Forelimb muscle (tissue), 1 donor: ENCODE data around the gene SCN5A. TPM values are rescaled to one million over a fixed set of nuclear protein-coding genes. Genes with fewer than 3 reads are reported as not detected.

ENCODE experiments used
- DNase-seq: peaks from one replicate; pipeline ENCODE4 v3.0.0-alpha.2; 2013; ENCODE audit warnings: low read depth
- polyA plus RNA-seq: library from polyadenylated mRNA; unstranded; fragments of 120-200 nt; gene quantifications from one replicate; pipeline ENCODE4 v1.2.1, GENCODE V29; 2013; ENCODE audit not compliant: insufficient read length

Gene SCN5A
- polyA plus RNA-seq, 1 donor, result 5.9 TPM

DNA sequence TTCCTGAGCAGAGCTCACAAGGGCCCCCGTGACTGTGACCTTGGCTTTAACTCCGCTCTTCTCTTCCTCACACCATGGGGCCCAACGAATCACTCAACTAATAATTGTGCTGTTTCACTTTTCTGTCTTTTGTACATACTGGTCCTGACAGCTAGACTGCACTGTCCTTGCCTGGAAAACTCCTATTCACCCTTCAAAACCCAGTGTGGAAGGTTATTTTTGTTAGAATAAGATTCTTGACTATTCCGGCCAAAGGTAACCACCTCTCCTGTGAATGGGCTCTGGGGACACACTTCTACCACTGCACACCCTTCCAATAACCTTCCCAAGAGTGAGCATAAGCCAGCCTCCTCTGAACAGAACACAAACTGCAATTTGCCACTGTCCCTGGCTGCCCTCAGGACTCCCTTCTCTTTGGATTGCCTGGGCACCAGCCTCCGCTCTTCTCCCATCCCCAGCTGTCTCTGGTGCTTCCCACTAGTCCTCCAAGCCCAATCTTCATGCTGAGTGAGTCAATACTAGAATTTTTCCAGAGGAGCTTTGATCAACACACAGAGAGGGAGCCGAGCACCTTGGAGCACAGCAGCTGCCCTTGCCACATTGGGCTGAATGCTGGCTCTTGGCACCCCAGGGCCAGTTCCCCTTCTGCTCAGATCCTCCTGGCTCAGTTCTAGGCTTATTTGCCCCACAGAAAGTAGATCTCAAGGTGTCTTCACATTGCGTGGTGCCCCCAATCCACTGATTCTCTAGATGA lies 2.1 kb downstream of the SCN5A start:
- DNase-seq, result no peak

- DNase-seq, result no peak
These were observed 2.9 kb downstream of the SCN5A start for GRCh38 chr3:38646630-38647029.

DNA sequence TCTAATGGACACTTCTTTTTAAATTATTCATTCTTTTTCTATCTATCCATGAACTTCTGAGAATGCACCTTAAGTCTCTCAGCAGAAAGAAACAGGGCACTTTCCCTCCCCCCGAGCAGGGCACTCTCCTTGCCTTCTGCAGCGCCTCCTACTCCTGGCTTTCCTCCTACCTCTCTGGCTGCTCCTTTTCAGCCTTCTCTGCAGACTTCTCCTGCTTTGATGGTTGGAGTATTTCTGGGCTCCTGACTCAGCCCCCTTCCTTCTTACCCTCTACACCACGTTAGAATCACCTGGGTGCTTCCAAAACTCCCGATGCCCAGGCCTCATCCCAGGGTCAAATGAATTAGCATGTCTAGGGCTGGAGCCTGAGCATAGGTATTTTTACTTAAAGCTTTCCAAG lies 3.4 kb downstream of the SCN5A start:
- DNase-seq, result no peak

- DNase-seq, result no peak
These were observed 3.9 kb downstream of the SCN5A start for GRCh38 chr3:38645601-38646000.

DNA sequence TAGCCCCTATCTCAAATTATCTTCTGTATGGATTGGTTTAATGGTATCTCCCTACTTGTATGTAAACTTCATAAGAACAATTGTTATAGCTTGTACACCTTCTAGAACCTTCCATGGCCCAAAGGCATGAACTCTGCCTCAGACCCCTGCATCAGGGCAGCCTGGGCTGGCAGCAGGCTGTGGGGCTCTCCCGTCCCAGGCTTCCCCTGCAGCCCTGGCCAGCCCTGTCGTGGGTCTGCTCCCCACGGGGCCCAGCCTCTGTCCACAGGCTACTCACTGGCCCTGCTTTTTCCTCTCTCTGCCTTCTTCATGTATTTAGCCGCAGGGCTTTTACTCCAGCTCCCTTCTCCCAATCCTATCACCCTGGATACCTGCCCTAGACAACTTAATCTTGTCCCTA lies 4.4 kb downstream of the SCN5A start:
- no peak for DNase-seq

- DNase-seq, result no peak
These were observed 4.8 kb downstream of the SCN5A start for GRCh38 chr3:38644662-38645053.

GRCh38 chr3:38644016-38644661 lies 5.3 kb downstream of the SCN5A start:
- no peak for DNase-seq

GRCh38 chr3:38643592-38643991 lies 5.9 kb downstream of the SCN5A start:
- no peak for DNase-seq

- no peak for DNase-seq
These were observed 6.4 kb downstream of the SCN5A start for GRCh38 chr3:38643090-38643489.

DNA sequence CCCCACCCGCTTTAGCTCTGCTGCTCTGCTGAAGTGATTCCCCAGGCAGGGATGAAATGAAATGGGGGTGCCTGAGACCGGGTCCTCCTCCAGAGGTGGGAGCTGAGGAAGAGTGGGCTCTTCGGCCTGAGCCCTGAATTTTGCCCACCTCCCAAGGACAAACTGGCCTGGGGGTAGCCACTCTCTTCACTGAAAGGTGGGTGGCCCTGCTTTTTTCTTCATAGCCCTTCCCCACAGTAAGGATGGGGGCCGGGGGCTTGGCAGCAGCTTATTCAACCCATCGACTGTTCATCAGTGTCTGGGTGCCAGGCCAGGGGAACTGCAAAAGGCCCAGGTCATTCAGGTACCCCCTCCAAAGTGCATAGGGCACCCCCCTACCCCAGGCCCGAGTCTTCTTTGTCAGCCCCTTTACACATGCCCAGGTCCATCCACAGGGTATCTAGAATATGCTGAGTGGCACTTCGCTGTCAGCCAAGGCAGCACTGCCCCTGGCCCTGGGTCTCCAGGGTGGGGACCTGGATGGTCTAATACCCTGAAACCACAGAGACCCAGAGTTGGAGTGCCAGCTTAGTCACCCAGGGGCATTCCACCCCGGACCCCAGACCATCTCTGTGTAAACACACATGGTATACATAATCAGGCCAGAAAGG lies 7.9 kb downstream of the SCN5A start:
- no peak for DNase-seq

DNA sequence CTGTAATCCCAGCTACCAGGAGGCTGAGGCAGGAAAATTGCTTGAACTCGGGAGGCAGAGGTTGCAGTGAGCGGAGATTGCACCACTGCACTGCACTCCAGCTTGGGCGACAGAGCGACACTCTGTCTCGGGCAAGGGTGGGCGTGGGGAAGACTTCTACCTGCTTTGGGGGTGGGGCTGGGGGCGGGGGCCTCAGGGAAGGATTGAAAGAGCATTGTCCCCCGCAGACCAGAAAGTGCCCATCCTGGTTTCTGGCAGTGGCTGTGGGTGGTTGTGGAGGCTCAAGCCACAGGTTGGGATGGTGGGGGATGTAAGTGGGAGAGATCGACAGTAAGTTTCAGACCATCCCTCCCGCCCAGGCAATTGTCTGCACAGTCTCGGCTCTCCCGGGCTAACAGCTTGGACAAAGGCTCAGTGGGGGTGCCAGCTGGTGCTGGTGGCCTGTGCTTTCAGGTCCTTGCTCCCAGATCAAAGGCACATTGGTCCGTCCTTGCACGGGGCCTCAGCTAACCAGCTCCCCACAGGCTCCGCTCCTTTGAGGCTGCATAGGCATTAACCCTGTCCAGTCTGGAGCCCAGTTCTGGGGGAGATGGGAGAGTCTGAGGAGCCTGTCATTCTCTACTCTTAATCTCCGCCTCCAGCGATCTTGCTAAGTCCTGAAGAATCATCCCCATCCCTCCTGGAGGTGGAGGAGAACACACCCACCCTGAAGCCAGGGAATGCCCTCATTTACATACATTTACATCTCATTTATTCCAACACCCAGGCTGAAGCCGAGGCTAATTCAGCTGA lies 8.6 kb downstream of the SCN5A start:
- DNase-seq, result no peak

DNA sequence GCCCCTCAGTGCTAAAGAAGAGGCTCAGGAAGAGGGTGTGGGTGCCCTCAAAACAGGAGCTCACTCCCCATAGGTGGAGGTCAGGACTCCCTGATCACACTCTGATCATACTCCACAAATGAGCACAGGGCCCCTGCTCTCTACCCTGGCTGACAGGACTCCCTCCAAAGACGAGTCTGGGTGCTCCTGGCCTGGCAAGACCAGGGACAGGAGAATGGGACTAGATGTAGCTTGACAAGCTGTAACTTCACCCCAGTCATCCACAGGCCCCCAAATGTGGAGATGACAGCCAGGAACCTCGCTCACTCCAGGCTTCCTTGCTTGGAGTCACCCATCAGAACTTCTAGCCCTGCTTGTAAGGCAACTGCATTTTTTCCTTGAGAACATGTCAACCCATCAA lies 11.1 kb downstream of the SCN5A start:
- DNase-seq, result no peak

GRCh38 chr3:38637906-38638305 lies 11.6 kb downstream of the SCN5A start:
- no peak for DNase-seq

DNA sequence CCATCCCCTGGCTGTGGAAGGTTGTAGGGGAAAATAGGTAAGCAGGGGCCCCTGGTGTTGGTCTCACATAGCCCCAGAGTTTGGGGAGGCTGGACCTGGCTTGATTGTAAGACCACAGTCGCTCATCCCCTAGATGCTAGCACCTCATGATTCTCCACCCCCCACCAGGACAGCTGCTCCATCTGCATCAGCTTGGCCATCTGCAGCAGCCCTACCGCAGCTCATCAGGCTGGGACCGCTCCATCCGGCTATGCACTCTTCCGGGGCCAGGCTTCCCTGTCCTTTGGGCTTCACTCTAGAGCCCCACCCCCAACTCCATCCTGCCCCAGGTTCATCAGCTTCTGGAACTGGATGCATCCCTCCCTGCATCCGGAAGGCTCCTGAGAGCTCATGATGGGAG lies 12.6 kb downstream of the SCN5A start:
- no peak for DNase-seq

GRCh38 chr3:38636464-38636863 lies 13.0 kb downstream of the SCN5A start:
- DNase-seq, result no peak

DNA sequence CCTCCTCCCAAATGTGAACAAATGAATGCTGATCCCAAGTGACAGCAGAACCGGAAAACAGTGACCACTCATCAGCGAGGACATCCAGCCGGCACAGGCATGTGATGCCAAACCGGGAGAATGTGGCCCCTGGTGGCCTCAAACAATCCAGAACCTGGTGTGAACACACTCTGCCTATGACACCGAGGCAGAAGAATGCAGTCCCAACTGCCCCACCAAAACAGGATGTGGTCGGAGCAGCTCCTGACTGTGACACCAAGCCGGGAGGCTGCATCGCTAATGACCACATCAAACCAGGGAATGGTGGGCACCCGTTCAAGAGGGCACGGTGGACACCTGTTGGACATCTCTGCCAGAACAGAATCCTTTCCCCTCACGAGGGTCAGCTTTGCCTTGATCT lies 15.4 kb downstream of the SCN5A start:
- DNase-seq, result no peak

- DNase-seq, result no peak
These were observed 16.5 kb downstream of the SCN5A start for GRCh38 chr3:38632989-38633388.

DNA sequence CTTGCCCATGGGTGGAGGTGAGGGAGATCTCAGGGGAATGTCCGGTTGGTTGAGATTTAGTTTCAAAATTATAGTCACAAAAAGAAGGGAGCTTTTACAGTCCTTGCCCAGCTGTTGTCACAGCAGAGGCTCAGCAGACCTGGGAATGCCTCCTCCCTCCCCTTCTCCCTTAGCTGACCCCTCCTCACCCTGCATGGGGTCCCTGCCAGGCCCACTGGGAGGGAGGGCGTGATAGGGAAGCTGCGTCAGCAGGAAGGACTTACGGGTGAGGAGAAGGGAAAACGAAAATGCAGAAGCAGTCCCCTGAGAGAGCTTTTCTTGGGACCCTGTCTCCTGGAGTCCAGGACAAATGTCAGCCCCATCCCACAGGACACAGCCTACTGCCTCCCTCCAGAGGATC lies 18.9 kb downstream of the SCN5A start:
- no peak for DNase-seq

DNA sequence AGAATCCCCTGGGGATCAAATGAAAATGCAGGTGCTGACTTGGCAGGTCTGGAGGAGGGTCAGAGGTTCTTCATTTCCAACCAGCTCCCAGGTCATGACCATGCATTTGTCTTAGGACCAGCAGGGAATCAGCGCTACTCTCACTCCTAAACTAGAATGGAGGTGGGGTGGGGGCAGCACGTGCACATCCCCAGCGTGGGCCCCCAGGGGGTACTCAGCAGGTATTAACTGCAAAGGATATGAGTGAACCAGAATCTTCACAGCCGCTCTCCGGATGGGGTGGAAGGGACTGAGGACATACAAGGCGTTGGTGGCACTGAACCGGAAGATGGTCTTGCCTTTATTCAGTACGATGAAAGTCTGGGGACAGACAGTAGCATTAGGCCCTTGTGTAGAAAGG lies 19.4 kb downstream of the SCN5A start:
- no peak for DNase-seq

DNA sequence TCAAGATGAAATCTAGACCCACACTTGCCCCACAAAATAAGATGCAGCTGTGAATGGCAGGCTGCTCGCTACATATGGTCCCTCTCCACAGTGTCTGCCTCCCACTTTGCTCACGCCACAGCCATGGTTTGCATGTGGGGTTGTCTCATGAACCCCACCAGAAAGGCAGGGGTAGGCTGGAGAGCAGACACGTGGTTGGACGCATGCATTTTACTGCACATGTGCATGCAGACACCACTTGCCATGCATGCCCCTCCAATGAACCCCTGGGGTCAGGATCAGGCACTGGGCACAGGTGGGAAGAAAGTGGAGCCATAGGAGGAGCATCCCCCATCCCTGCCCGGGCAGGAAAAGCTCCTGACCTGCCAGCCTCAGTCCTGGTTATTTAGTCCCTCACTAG lies 20.7 kb downstream of the SCN5A start:
- DNase-seq, result no peak

- DNase-seq, result no peak
These were observed 21.5 kb downstream of the SCN5A start for GRCh38 chr3:38627956-38628355.

DNA sequence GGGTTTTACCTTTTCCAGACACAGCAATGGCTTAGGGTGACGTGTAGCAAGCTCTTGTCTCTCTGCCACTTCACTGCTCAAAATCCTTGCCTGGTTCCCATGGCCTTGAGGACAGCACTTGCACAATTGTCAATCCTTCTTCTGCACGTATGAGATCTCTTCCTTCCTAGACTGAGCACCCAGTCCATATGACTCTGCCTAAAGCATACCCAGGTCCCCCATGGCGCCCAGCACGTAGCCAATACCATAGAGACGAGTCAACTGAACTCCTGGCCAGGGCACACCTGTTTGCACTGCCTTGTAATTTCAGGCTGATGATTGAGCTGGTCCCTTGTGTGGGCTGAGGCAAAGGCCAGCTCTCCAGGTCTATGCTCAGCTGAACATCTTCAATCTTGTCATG lies 23.3 kb downstream of the SCN5A start:
- no peak for DNase-seq
